Lung (tissue), 12 donors: ENCODE data around the gene EHMT1. TPM values are rescaled to one million over a fixed set of nuclear protein-coding genes. Genes with fewer than 3 reads are reported as not detected.

Experiments
- ATAC-seq: fragments of 200-7000 bp; cut with Tn5 transposase; one replicate; pipeline ENCODE4 v1.9.1; 2020; ENCODE audit warnings: moderate number of reproducible peaks; ENCODE audit not compliant: insufficient read depth, low FRiP score
- DNase-seq, 3 donors: peaks; one replicate each; pipeline ENCODE4 v3.0.0-alpha.2; 2013 to 2017
- H3K27ac ChIP-seq, 2 donors: one replicate each; pipeline ENCODE4 v1.5.1; 2013; ENCODE audit warnings: mild to moderate bottlenecking in 2 of 2, moderate library complexity in 2 of 2, control low read depth in 1 of 2, inconsistent platforms in 1 of 2, low read depth in 1 of 2, low read length in 1 of 2
- H3K27me3 ChIP-seq, 3 donors: one replicate each; pipeline ENCODE4 v1.5.1; 2013; ENCODE audit warnings: low read length in 2 of 3; ENCODE audit not compliant: control insufficient read depth in 3 of 3, insufficient read depth in 3 of 3
- H3K36me3 ChIP-seq, 4 donors: one replicate each; pipeline ENCODE4 v1.5.1; 2013; ENCODE audit warnings: low read length in 4 of 4, mild to moderate bottlenecking in 1 of 4, moderate library complexity in 1 of 4; ENCODE audit not compliant: control insufficient read depth in 4 of 4, insufficient read depth in 4 of 4
- H3K4me1 ChIP-seq, 5 donors: one replicate each; pipeline ENCODE4 v1.5.1; 2013; ENCODE audit warnings: low read length in 5 of 5, mild to moderate bottlenecking in 2 of 5, moderate library complexity in 1 of 5; ENCODE audit not compliant: control insufficient read depth in 5 of 5, insufficient read depth in 5 of 5
- H3K4me3 ChIP-seq: one replicate; pipeline ENCODE4 v1.5.1; 2013; ENCODE audit warnings: mild to moderate bottlenecking, control low read depth, moderate library complexity
- H3K9ac ChIP-seq, 2 donors: one replicate each; pipeline ENCODE4 v1.5.1; 2013; ENCODE audit warnings: low read length in 2 of 2, control low read depth in 1 of 2; ENCODE audit not compliant: insufficient read depth in 1 of 2
- H3K9me3 ChIP-seq, 4 donors: one replicate each; pipeline ENCODE4 v1.5.1; 2013; ENCODE audit warnings: low read length in 3 of 4, mild to moderate bottlenecking in 1 of 4, moderate library complexity in 1 of 4; ENCODE audit not compliant: control insufficient read depth in 4 of 4, insufficient read depth in 3 of 4
- WGBS, 2 donors: extraction: QIAGEN DNeasy Blood & Tissue Kit; methylation state at CpG; one replicate each; pipeline ENCODE4 v1.1.7; 2013; 5-methylcytosine and 5-hydroxymethylcytosine counted together
- polyA plus RNA-seq, 2 donors: library from polyadenylated mRNA; stranded (reverse); fragments of 200-250 nt; gene quantifications; one replicate each; pipeline ENCODE4 v1.2.1, GENCODE V29; 2013
- total RNA-seq, 2 donors: library from RNA; depleted of rRNA in 1 of 2; stranded (reverse); fragments of >200 nt in 1 of 2; gene quantifications; one replicate each; pipeline ENCODE4 v1.2.1, GENCODE V29; 2014 to 2021
- TF ChIP-seq, protein P1 (sequence below): IDR thresholded peaks from 2 replicates; pipeline ENCODE4 v1.5.1; 2012; ENCODE audit warnings: mild to moderate bottlenecking; ENCODE audit errors: control extremely low read depth, extremely low read depth
- donor health status: control.
- donor health status: control.
- donor health status: Bipolar disorder and iron deficiency.
- donor health status: healthy.
- donor health status: DM: yes; HTN: yes; CAD: no.

EHMT1 gene
- total and polyA plus RNA-seq, 4 donors = 32.2 to 91.5 (median 58.1) TPM

DNA sequence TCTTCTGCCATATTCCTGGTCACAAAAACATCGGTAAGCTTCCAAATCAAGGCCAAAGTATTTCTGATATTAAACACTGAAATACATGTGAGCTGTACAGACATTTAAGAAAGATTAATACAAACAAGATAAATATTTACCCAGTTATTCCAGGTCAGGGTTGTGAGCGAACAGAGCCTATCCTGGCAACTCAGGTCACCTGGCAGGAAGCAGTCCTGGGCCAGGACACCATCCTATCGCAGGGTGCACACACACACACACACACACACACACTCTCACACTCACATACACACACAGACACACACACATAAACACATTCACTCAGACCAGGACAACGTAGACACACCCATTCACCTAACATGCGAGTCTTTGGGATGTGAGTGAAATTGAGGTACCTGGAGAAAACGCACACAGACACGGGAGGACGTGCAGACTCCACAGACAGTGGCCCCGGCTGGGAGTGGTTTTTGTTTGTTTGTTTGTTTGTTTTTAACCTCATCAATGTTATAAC is 176.4 kb downstream of the EHMT1 start:
- ATAC-seq (no peak), DNase-seq (no peak)
- Histone ChIP-seq H3K4me1 (no peaks in the 10 kb centered on the region), H3K27me3 (no peaks in the 10 kb centered on the region), H3K4me3 (no peak overlapping the region), H3K9me3 (no peaks in the 10 kb centered on the region), H3K27ac (no peak overlapping the region), H3K36me3 (peaks cover 7 to 55% (median 42%) of the 10 kb centered on the region in 4 donors), H3K9ac (no peak overlapping the region)
- TF ChIP-seq, protein P1, sequence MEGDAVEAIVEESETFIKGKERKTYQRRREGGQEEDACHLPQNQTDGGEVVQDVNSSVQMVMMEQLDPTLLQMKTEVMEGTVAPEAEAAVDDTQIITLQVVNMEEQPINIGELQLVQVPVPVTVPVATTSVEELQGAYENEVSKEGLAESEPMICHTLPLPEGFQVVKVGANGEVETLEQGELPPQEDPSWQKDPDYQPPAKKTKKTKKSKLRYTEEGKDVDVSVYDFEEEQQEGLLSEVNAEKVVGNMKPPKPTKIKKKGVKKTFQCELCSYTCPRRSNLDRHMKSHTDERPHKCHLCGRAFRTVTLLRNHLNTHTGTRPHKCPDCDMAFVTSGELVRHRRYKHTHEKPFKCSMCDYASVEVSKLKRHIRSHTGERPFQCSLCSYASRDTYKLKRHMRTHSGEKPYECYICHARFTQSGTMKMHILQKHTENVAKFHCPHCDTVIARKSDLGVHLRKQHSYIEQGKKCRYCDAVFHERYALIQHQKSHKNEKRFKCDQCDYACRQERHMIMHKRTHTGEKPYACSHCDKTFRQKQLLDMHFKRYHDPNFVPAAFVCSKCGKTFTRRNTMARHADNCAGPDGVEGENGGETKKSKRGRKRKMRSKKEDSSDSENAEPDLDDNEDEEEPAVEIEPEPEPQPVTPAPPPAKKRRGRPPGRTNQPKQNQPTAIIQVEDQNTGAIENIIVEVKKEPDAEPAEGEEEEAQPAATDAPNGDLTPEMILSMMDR = no peak
- WGBS, 2 donors = 89 to 91% methylated on average over 9 of the region's 9 CpGs

- TF ChIP-seq, protein P1 = no peak
- DNase-seq (no peak), ATAC-seq (no peak)
- Histone ChIP-seq H3K27ac (no peak overlapping the region), H3K36me3 (peaks cover 3 to 59% (median 45%) of the 10 kb centered on the region in 4 donors), H3K9ac (no peak overlapping the region), H3K9me3 (no peaks in the 10 kb centered on the region), H3K4me3 (no peak overlapping the region), H3K27me3 (no peaks in the 10 kb centered on the region), H3K4me1 (no peaks in the 10 kb centered on the region)
- WGBS, 2 donors = 91 to 95% methylated on average over 19 of the region's 19 CpGs
These were observed 178.7 kb downstream of the EHMT1 start for GRCh38 chr9:137797206-137798120.

- no peak for ATAC-seq
- no peaks in the 10 kb centered on the region for H3K27me3 ChIP-seq
- no peaks in the 10 kb centered on the region for H3K9me3 ChIP-seq
- no peak overlapping the region for H3K27ac ChIP-seq
- H3K36me3 ChIP-seq = peaks cover 4 to 62% (median 45%) of the 10 kb centered on the region in 4 donors
- H3K9ac ChIP-seq = no peak overlapping the region
- WGBS, 2 donors = 97 to 98% methylated on average over 9 of the region's 9 CpGs
- H3K4me3 ChIP-seq = no peak overlapping the region
- TF ChIP-seq, protein P1 = no peak
- no peak for DNase-seq
- no peaks in the 10 kb centered on the region for H3K4me1 ChIP-seq
These were observed 179.3 kb downstream of the EHMT1 start for GRCh38 chr9:137798142-137798541.
